GM21717 (cell line): ENCODE data around the gene ATP1A2.

Experiments
- ATAC-seq: cut with Tn5 transposase; IDR thresholded peaks from one replicate; pipeline ENCODE4 v1.9.1; 2021; ENCODE audit warnings: mild to moderate bottlenecking, moderate library complexity; ENCODE audit not compliant: unreplicated experiment

Gene ATP1A2

DNA sequence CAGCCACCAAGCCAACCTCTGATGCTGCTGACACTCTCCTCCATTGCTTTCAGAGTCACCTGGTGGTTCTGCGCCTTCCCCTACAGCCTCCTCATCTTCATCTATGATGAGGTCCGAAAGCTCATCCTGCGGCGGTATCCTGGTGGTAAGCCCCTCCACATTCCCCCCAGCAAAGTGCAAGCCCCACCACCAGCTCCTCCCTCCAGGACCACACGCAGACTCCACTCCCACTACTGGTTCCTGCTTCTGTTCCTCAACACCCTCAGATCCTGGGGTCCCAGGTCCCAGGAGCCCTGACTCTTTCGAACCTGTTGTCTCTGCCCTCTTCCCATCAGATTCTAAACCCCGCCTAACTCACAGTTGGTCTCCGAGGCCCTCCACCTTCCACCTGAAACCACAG lies 24.3 kb downstream of the ATP1A2 start:
- no peak for ATAC-seq

GRCh38 chr1:160143695-160144094 lies 28.1 kb downstream of the ATP1A2 start:
- no peak for ATAC-seq

DNA sequence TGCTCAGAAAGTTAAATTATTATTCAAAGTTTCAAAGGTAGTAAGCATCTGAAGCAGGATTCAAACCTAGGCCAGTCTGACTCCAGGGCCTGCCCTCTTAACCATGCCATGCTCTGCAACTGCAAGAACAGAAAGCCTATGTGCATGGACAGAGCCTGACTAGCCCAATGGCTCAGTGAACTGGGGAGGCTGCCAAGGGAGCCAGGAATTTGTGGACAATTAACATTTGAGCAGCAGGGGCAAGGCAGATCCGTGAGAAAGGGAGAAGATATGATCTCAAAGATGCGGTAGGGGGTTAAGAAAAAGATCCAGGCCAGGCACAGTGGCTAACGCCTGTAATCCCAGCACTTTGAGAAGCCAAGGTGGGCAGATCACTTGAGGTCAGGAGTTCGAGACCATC lies 29.4 kb downstream of the ATP1A2 start:
- no peak for ATAC-seq

GRCh38 chr1:160146107-160146506 lies 30.5 kb downstream of the ATP1A2 start:
- no peak for ATAC-seq

DNA sequence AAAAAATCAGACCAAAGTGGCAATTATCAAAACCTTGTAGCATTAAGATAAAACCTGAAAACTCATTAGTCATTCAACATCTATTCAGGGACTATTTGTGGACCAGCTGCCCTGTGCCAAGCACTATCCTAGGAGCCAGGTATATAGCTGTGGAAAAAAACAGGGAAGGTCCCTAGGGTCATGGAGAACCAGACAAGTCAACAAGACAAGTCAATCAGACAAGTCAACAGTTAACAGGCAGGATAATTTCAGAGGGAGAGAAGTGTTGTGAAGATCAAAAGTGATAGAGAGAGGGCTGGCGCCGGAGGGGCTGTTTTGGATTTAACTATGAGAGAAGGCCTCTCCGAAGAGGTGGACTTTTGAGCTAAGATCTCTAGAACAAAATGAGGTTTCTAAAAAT lies 32.6 kb downstream of the ATP1A2 start:
- no peak for ATAC-seq

DNA sequence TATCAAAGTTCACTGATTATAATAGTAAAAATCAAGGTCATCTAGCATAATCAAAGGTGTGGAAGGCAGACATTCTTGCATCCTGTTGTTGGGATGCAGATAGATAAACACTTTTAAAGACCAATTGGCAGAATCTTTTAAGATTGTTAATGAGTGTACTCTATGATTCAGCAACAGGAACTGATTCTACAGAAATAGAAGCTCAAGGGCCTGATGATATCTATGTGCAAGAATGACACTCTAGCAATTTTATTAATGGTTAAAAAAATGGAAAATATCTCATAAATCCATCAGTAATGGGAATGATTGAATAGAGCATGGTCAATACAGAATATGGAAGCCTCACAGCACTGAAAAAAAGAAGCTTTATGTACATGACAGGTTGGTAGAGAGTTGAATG lies 33.7 kb downstream of the ATP1A2 start:
- no peak for ATAC-seq

DNA sequence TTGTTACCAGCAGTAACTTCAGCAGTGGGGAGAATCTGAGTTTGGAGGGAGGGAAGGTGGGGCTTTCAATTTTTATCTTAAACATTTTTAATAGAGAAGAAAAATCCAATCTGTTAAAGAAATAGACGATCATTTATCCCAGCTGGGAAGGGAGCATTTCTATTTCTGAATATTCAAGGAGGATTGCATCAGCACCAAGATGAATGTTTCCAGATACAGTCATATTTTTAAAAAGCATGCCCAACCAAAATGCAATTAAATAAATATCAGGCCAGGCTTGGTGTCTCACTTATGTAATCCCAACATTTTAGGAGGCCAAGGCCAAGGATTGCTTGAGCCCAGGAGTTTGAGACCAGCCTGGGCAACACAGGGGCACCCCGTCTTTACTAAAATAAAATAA lies 34.2 kb downstream of the ATP1A2 start:
- ATAC-seq, result no peak

DNA sequence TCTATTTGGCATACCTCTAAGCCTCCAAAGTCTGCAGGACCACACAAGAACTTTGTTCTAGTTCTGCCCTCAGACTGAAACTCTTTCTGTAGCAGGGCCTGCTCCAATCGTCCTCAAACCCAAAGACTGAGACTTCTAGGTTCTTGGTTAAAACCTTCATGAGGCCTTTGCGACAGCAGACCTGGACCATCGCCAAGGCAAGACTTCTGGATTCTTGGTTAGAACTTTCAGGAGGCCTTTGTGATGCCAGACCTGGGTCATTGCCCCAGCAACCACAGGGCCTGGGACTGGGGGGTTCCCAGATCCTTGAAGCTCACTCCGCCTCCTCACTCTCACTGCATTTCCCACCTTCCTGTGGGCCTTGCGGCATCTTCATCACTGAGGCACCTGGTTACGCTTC lies 35.7 kb downstream of the ATP1A2 start, which contains the start of gene ATP1A4:
Gene ATP1A4, plus strand, starts transcription at position 301 of the 400 bp plus-strand sequence. CDS start 438 bp downstream, outside the sequence.
- ATAC-seq, result no peak

DNA sequence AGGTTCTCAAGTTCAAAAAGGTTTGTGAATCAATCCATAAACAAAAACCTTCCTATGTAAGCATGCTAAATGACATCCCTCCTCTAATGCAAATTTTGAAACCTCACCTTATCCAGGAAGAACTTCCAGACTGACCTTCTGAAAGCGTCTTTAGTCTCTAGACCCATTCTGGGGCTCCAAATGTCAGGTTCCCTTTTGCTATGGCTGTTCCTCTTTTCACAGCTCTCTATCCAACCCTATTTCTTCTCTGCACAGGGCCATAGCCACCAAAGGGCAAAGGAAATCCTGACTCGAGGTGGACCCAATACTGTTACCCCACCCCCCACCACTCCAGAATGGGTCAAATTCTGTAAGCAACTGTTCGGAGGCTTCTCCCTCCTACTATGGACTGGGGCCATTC lies 39.2 kb downstream of the ATP1A2 start:
- ATAC-seq, result no peak

GRCh38 chr1:160156361-160156760 lies 40.8 kb downstream of the ATP1A2 start:
- no peak for ATAC-seq

GRCh38 chr1:160157174-160157573 lies 41.6 kb downstream of the ATP1A2 start:
- no peak for ATAC-seq

DNA sequence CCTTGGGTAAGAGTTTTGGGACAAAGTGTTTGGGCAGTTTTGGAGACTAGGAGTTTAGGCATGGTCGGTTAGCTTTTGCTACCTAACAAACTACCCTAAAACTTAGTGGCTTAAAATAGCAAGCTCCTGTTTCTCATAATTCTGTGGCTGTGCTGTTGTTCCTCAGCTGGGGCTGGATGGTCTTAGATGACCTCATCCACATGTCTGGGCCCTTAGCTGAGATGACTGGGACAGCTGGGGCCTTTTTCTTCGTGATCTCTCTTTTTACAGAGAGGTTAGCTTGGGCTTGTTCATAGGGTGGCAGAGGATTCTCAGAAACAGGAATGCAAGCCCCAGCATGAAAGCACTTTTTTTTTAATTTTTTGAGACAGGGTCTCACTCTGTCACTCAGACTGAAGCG lies 42.5 kb downstream of the ATP1A2 start:
- ATAC-seq, result no peak

GRCh38 chr1:160158534-160158933 lies 43.0 kb downstream of the ATP1A2 start:
- ATAC-seq, result no peak

DNA sequence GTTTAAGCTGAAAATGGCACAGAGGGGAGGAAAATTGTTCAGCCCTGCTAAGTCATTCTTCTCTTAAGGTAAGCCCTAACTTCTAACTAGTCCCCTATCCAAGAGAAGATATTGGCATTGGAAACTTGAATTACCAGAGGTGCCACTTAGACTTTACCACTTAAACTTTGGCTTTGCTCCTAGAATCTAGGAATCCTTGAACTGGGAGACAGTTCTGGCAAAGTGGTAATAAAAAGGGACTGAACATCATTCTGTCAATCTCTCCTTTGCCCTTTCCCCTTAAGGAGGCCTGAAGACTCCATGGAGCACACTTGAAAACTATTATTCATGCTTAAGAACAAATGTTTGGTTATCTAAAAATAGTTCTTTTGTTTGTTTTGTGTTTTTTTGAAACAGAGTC lies 44.3 kb downstream of the ATP1A2 start:
- no peak for ATAC-seq

- no peak for ATAC-seq
Observed at GRCh38 chr1:160161965-160162705, 46.6 kb downstream of the ATP1A2 start.

GRCh38 chr1:160162931-160163330 lies 47.4 kb downstream of the ATP1A2 start:
- ATAC-seq, result no peak

GRCh38 chr1:160163615-160164014 lies 48.1 kb downstream of the ATP1A2 start:
- no peak for ATAC-seq

GRCh38 chr1:160164121-160164520 lies 48.6 kb downstream of the ATP1A2 start:
- no peak for ATAC-seq

DNA sequence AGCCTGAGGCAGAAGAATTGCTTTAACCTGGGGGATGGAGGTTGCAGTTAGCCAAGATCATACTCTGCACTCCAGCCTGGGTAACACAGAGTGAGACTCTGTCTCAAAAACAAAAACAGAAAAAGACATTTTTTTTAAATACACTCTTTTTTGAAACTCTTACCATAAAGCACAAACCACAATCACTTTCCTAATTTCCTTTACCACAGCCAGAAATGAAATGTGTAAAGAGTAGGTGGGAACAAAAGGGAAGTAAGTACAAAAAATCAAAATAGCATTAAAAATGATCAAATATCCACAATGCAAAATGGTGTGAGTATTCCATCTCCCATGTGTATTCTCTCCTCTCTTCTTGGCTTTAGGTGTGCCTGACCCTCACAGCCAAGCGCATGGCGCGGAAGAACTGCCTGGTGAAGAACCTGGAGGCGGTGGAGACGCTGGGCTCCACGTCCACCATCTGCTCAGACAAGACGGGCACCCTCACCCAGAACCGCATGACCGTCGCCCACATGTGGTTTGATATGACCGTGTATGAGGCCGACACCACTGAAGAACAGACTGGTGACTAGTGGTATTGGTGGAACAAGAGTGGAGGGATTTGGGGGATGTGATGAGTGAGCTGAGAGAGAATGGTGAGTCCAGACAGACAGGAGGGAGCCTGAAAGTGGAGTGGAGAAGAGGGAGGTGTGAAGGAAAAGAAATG lies 50.8 kb downstream of the ATP1A2 start:
- ATAC-seq, result no peak

- ATAC-seq, result no peak
Observed at GRCh38 chr1:160167056-160167455, 51.5 kb downstream of the ATP1A2 start.

GRCh38 chr1:160167580-160167979 lies 52.0 kb downstream of the ATP1A2 start:
- ATAC-seq, result no peak

- ATAC-seq, result no peak
Observed at GRCh38 chr1:160168016-160168415, 52.5 kb downstream of the ATP1A2 start.
